Activated CD4-positive, alpha-beta T cell treated with anti-CD3 and anti-CD28 coated beads for 36 hours (primary cell): ENCODE measurements around the gene MYLIP. TPM values are rescaled to one million over a fixed set of nuclear protein-coding genes. Genes with fewer than 3 reads are reported as not detected.
A peak's percentile ranks its signal among the peaks of the same experiment; 100 is the strongest.
"Not testable (repeated sequence)": the region's sequence is repeated elsewhere in the genome, so short reads cannot be mapped to it uniquely, and the experiment has no call there.

Experiments used
- ATAC-seq: fragments of 200-7000 bp; cut with Tn5 transposase; one replicate; pipeline ENCODE4 v1.10.0; 2021; ENCODE audit warnings: mild to moderate bottlenecking, moderate library complexity
- CTCF ChIA-PET: fragments of 350-600 bp; sonication (Branson Sonifier 250); formaldehyde crosslinking; loops from one replicate; lab custom pipeline; 2021; ENCODE audit warnings: antibody characterized with exemption; lab: Charles Lee
- POLR2A ChIA-PET: fragments of 350-600 bp; sonication (Branson Sonifier 250); formaldehyde crosslinking; loops from one replicate; lab custom pipeline; 2021; ENCODE audit warnings: antibody characterized with exemption, inconsistent platforms; lab: Charles Lee
- DNase-seq: peaks from one replicate; pipeline ENCODE4 v3.0.0-alpha.2; 2020
- H3K27ac Mint-ChIP-seq: one replicate; pipeline ENCODE4 v1.8.0; 2021; ENCODE audit warnings: mixed read lengths
- H3K27me3 Mint-ChIP-seq: one replicate; pipeline ENCODE4 v1.8.0; 2021; ENCODE audit warnings: mixed read lengths
- H3K36me3 Mint-ChIP-seq: one replicate; pipeline ENCODE4 v1.8.0; 2021; ENCODE audit warnings: low read depth, mixed read lengths
- H3K4me1 Mint-ChIP-seq: one replicate; pipeline ENCODE4 v1.8.0; 2021; ENCODE audit warnings: mixed read lengths
- H3K4me3 Mint-ChIP-seq: one replicate; pipeline ENCODE4 v1.8.0; 2021; ENCODE audit warnings: mild to moderate bottlenecking, moderate library complexity, mixed read lengths
- H3K9me3 Mint-ChIP-seq: one replicate; pipeline ENCODE4 v1.8.0; 2021; ENCODE audit warnings: low read depth, mixed read lengths
- intact Hi-C, 2 experiments: fragments of 100-400 bp; cut with DNase I in 1 of 2; cut with micrococcal nuclease in 1 of 2; formaldehyde crosslinking; loops; one replicate each; pipeline versions ENCODE4 v1.14.2 to v1.15.1; 2022 to 2024; cut with DNase I, micrococcal nuclease
- total RNA-seq, 2 experiments: library from RNA; stranded (reverse); gene quantifications; one replicate each; pipeline ENCODE4 v1.2.3, GENCODE V29; 2021

MYLIP gene
- total RNA-seq, 2 experiments from 2014 or later = 9.2 to 10.6 TPM

GRCh38 chr6:16173167-16173940 lies 44.5 kb downstream of the MYLIP start:
- ChIA-PET CTCF (interaction anchor here (0.8 kb wide), 1 partner anchor 45 kb away, joined by 4 read pairs; the partner anchor contains the start of gene MYLIP), POLR2A (no interaction called here)

GRCh38 chr6:16174416-16175078 lies 45.7 kb downstream of the MYLIP start:
- no peaks in the 10 kb centered on the region for H3K9me3 Mint-ChIP-seq
- H3K27ac Mint-ChIP-seq = no peak overlapping the region
- peaks cover 3% of the 10 kb centered on the region for H3K27me3 Mint-ChIP-seq
- CTCF ChIA-PET = no interaction called here
- no peak for ATAC-seq
- no peak overlapping the region for H3K4me3 Mint-ChIP-seq
- intact Hi-C loops = no loop called here
- POLR2A ChIA-PET = no interaction called here
- peaks cover 2% of the 10 kb centered on the region for H3K36me3 Mint-ChIP-seq
- peaks cover 6% of the 10 kb centered on the region for H3K4me1 Mint-ChIP-seq
- DNase-seq = no peak

More at GRCh38 chr6:16173167-16173940, 44.5 kb downstream of the MYLIP start:
- Mint-ChIP-seq H3K4me1 (peaks cover 12% of the 10 kb centered on the region), H3K27me3 (peaks cover 3% of the 10 kb centered on the region), H3K4me3 (no peak overlapping the region), H3K36me3 (peaks cover 2% of the 10 kb centered on the region), H3K27ac (no peak overlapping the region), H3K9me3 (no peaks in the 10 kb centered on the region)
- DNase-seq (no peak), ATAC-seq (no peak)
- intact Hi-C loops = no loop called here

GRCh38 chr6:16176600-16176999 lies 47.7 kb downstream of the MYLIP start:
- H3K4me1 Mint-ChIP-seq = peaks cover 17% of the 10 kb centered on the region
- H3K9me3 Mint-ChIP-seq, H3K27me3 Mint-ChIP-seq, H3K36me3 Mint-ChIP-seq, H3K4me3 Mint-ChIP-seq, intact Hi-C loops, ATAC-seq, DNase-seq, H3K27ac Mint-ChIP-seq, POLR2A ChIA-PET, CTCF ChIA-PET: not testable (repeated sequence)

- H3K4me3 Mint-ChIP-seq = no peak overlapping the region
- H3K27me3 Mint-ChIP-seq = no peaks in the 10 kb centered on the region
- peaks cover 12% of the 10 kb centered on the region for H3K9me3 Mint-ChIP-seq
- intact Hi-C loops = no loop called here
- no peak for ATAC-seq
- H3K27ac Mint-ChIP-seq = no peak overlapping the region
- no peak for DNase-seq
- ChIA-PET POLR2A (no interaction called here), CTCF (no interaction called here)
- H3K36me3 Mint-ChIP-seq = peaks cover 12% of the 10 kb centered on the region
- H3K4me1 Mint-ChIP-seq = peaks cover 18% of the 10 kb centered on the region
Observed at GRCh38 chr6:16177881-16178280, 49.0 kb downstream of the MYLIP start.

GRCh38 chr6:16178351-16178750 lies 49.5 kb downstream of the MYLIP start:
- Mint-ChIP-seq H3K4me1 (peaks cover 22% of the 10 kb centered on the region), H3K9me3 (peaks cover 12% of the 10 kb centered on the region), H3K36me3 (peaks cover 12% of the 10 kb centered on the region), H3K4me3 (no peak overlapping the region), H3K27me3 (no peaks in the 10 kb centered on the region), H3K27ac (no peak overlapping the region)
- no peak for ATAC-seq
- ChIA-PET CTCF (no interaction called here), POLR2A (no interaction called here)
- DNase-seq = no peak
- intact Hi-C loops = no loop called here

GRCh38 chr6:16179063-16179462 lies 50.2 kb downstream of the MYLIP start:
- peaks cover 12% of the 10 kb centered on the region for H3K36me3 Mint-ChIP-seq
- ATAC-seq (no peak), DNase-seq (no peak)
- peaks cover 12% of the 10 kb centered on the region for H3K9me3 Mint-ChIP-seq
- no peak overlapping the region for H3K27ac Mint-ChIP-seq
- intact Hi-C loops = no loop called here
- H3K27me3 Mint-ChIP-seq = no peaks in the 10 kb centered on the region
- H3K4me3 Mint-ChIP-seq = no peak overlapping the region
- H3K4me1 Mint-ChIP-seq = peaks cover 23% of the 10 kb centered on the region
- POLR2A ChIA-PET = no interaction called here
- CTCF ChIA-PET = interaction anchor here (1.3 to 1.6 kb wide), 3 partner anchors 49 to 488 kb away, joined by 3 to 6 read pairs (median 5); no protein-coding TSS in a partner anchor

- H3K4me1 Mint-ChIP-seq = peaks cover 21% of the 10 kb centered on the region
- intact Hi-C loops = loop anchor here (1.0 to 5.0 kb wide), 3 partner anchors 44 to 288 kb away; no protein-coding TSS in a partner anchor
- peak overlapping the region; percentile 51 for H3K4me3 Mint-ChIP-seq
- DNase-seq = peak; percentile 45
- H3K27ac Mint-ChIP-seq = peak overlapping the region; percentile 70
- H3K36me3 Mint-ChIP-seq = peaks cover 12% of the 10 kb centered on the region
- POLR2A ChIA-PET = interaction anchor here (0.6 to 1.1 kb wide), 2 partner anchors 43 to 47 kb away, joined by 4 to 5 read pairs; no protein-coding TSS in a partner anchor
- no peaks in the 10 kb centered on the region for H3K27me3 Mint-ChIP-seq
- ATAC-seq = peak; percentile 39
- peaks cover 12% of the 10 kb centered on the region for H3K9me3 Mint-ChIP-seq
- CTCF ChIA-PET = interaction anchor here (0.5 to 1.6 kb wide), 9 partner anchors 8 to 489 kb away, joined by 3 to 7 read pairs (median 4); no protein-coding TSS in a partner anchor
Observed at GRCh38 chr6:16179970-16180431, 51.1 kb downstream of the MYLIP start.

- intact Hi-C loops = loop anchor here (1.0 to 5.0 kb wide), 3 partner anchors 45 to 289 kb away; no protein-coding TSS in a partner anchor
- Mint-ChIP-seq H3K36me3 (peaks cover 12% of the 10 kb centered on the region), H3K27ac (peak overlapping the region; percentile 70), H3K27me3 (no peaks in the 10 kb centered on the region), H3K4me1 (peaks cover 21% of the 10 kb centered on the region), H3K4me3 (peak overlapping the region; percentile 51), H3K9me3 (peaks cover 12% of the 10 kb centered on the region)
- ChIA-PET CTCF (interaction anchor here (0.5 to 3.2 kb wide), 12 partner anchors 9 to 498 kb away, joined by 3 to 21 read pairs (median 4); no protein-coding TSS in a partner anchor), POLR2A (interaction anchor here (0.6 to 1.1 kb wide), 2 partner anchors 44 to 973 kb away, joined by 5 to 6 read pairs; no protein-coding TSS in a partner anchor)
- ATAC-seq (no peak), DNase-seq (no peak)
Observed at GRCh38 chr6:16180696-16181438, 52.0 kb downstream of the MYLIP start.

GRCh38 chr6:16181439-16182297 lies 52.8 kb downstream of the MYLIP start:
- Mint-ChIP-seq H3K27me3 (no peaks in the 10 kb centered on the region), H3K4me3 (no peak overlapping the region), H3K4me1 (peaks cover 21% of the 10 kb centered on the region), H3K36me3 (peaks cover 11% of the 10 kb centered on the region), H3K27ac (peak overlapping the region; percentile 52), H3K9me3 (peaks cover 12% of the 10 kb centered on the region)
- DNase-seq = no peak
- CTCF ChIA-PET = interaction anchor here (0.7 to 3.2 kb wide), 13 partner anchors 10 to 522 kb away, joined by 3 to 25 read pairs (median 5); no protein-coding TSS in a partner anchor
- no peak for ATAC-seq
- POLR2A ChIA-PET = interaction anchor here (1.1 kb wide), 1 partner anchor 53 kb away, joined by 4 read pairs; the partner anchor contains the start of gene MYLIP
- intact Hi-C loops = loop anchor here (2.0 to 5.0 kb wide), 3 partner anchors 51 to 289 kb away; no protein-coding TSS in a partner anchor

GRCh38 chr6:16183187-16183664 lies 54.3 kb downstream of the MYLIP start:
- ChIA-PET CTCF (interaction anchor here (0.5 to 3.2 kb wide), 49 partner anchors 9 to 631 kb away, joined by 3 to 25 read pairs (median 4); partner anchors contain the start of gene MYLIP), POLR2A (interaction anchor here (1.1 kb wide), 1 partner anchor 54 kb away, joined by 4 read pairs; the partner anchor contains the start of gene MYLIP)
- Mint-ChIP-seq H3K4me1 (peaks cover 21% of the 10 kb centered on the region), H3K27ac (no peak overlapping the region), H3K9me3 (peaks cover 12% of the 10 kb centered on the region), H3K27me3 (peaks cover under 1% of the 10 kb centered on the region), H3K36me3 (peaks cover 10% of the 10 kb centered on the region), H3K4me3 (no peak overlapping the region)
- DNase-seq (no peak), ATAC-seq (peak; percentile 48)
- intact Hi-C loops = loop anchor here (1.0 to 5.0 kb wide), 6 partner anchors 23 to 492 kb away; partner anchors contain the start of gene MYLIP (in 1 of the 2)
